ENCODE measurements around the gene INTS11. TPM values are rescaled to one million over a fixed set of nuclear protein-coding genes. Genes with fewer than 3 reads are reported as not detected.

INTS11 gene
- total RNA-seq, 1 experiment from 2014 or later: 139 TPM

- DNase-seq: peak; percentile 57
- Histone ChIP-seq H3T11ph (ENCODE audit: low read length) (no peak overlapping the region), H3K18ac (ENCODE audit: insufficient read length, low read depth, low read length) (no peak overlapping the region), H3K79me2 (ENCODE audit: insufficient read depth, low read length) (no peaks in the 10 kb centered on the region), H3K56ac (ENCODE audit: insufficient read length, low read depth, low read length) (no peak overlapping the region), H3K27ac (ENCODE audit: insufficient read length, low read depth, low read length) (no peak overlapping the region), H3K4me2 (ENCODE audit: insufficient read depth, insufficient read length, low read length) (no peak overlapping the region), H3K23me2 (ENCODE audit: insufficient read length, low read depth, low read length, poor library complexity, severe bottlenecking) (peaks cover 4% of the 10 kb centered on the region), H2BK20ac (ENCODE audit: low read depth, low read length, poor library complexity, severe bottlenecking) (no peak overlapping the region), H3K4ac (ENCODE audit: low read depth, low read length) (no peak overlapping the region), H2BK120ac (ENCODE audit: low read depth, low read length, poor library complexity, severe bottlenecking) (no peak overlapping the region), H3K4me1 (ENCODE audit: insufficient read depth, low read length) (peaks cover 5% of the 10 kb centered on the region; the same call in 1 of the 2 replicates), H3K9me3 (ENCODE audit: control insufficient read depth, low read depth, low read length) (no peaks in the 10 kb centered on the region), H2AFZ (ENCODE audit: low read length) (no peak overlapping the region), H2BK12ac (ENCODE audit: insufficient read length, low read depth, low read length) (no peak overlapping the region), H3K79me1 (ENCODE audit: insufficient read depth, low read depth, low read length, poor library complexity, severe bottlenecking) (no peaks in the 10 kb centered on the region), H4K91ac (ENCODE audit: insufficient read length, low read depth, low read length) (no peak overlapping the region), H2BK5ac (ENCODE audit: insufficient read length, low read length) (no peak overlapping the region), H3K27me3 (ENCODE audit: insufficient read depth, low read length) (no peaks in the 10 kb centered on the region), H4K8ac (replicated peaks; ENCODE audit: insufficient read length, low read depth, low read length) (no peak overlapping the region), H4K5ac (ENCODE audit: insufficient read length, low read depth, low read length) (no peak overlapping the region), H3K9ac (ENCODE audit: extremely low read depth, insufficient read length, low read length) (no peak overlapping the region), H2AK5ac (ENCODE audit: insufficient read length, low read length) (no peak overlapping the region), H2BK15ac (ENCODE audit: low read depth, low read length) (no peak overlapping the region), H4K20me1 (ENCODE audit: control insufficient read depth, insufficient read depth, insufficient read length) (no peaks in the 10 kb centered on the region), H3K14ac (ENCODE audit: insufficient read depth, low read length) (no peak overlapping the region), H3K23ac (ENCODE audit: insufficient read length, low read depth, low read length) (no peak overlapping the region)
- Mint-ChIP-seq H3K27me3 (ENCODE audit: low read depth) (peaks cover 3% of the 10 kb centered on the region; the same call in 1 of the 2 replicates), H3K36me3 (ENCODE audit: insufficient read depth in 1 of 3, low read depth in 3 of 3) (no peaks in the 10 kb centered on the region; a peak in 1 of 7 replicates), H3K27ac (no peak overlapping the region; a peak in 1 of 7 replicates), H3K9me3 (no peaks in the 10 kb centered on the region; a peak in 1 of 5 replicates), H3K4me1 (peaks cover 16 to 24% of the 10 kb centered on the region in 2 experiments), H3K4me3 (no peak overlapping the region)
- TF ChIP-seq CTCF (conservative IDR thresholded peaks at IDR 0.05): peak; percentile 83
- WGBS (ENCODE audit: extremely low coverage, insufficient read length, low lambda C conversion rate): no CpG with 5 or more reads among the region's 9 CpGs
Observed at GRCh38 chr1:1302006-1302430, 22.4 kb downstream of the INTS11 start.
